Pancreas (tissue), 10 donors: ENCODE data around the gene TMEM184A. TPM values are rescaled to one million over a fixed set of nuclear protein-coding genes. Genes with fewer than 3 reads are reported as not detected.

ENCODE experiments used
- ATAC-seq, 4 donors: fragments of 200-7000 bp; cut with Tn5 transposase; one replicate each; pipeline versions ENCODE4 v1.8.0 to v1.9.1; 2020; ENCODE audit warnings: mild to moderate bottlenecking in 4 of 4, moderate library complexity in 4 of 4
- DNase-seq, 6 donors: peaks; one replicate each; pipeline ENCODE4 v3.0.0-alpha.2; 2020
- FAIRE-seq: peaks from 2 replicates; lab custom pipeline; 2012; peaks lifted over from hg19 to GRCh38; lab: Jason Lieb, UNC
- H3K27ac ChIP-seq, 4 donors: fragments of 200-600 bp; sonication (generic); 1 replicate in 3 of 4; 2 replicates in 1 of 4; pipeline versions ENCODE4 v1.5.0 to v1.8.0; 2020
- H3K27me3 ChIP-seq, 4 donors: fragments of 200-600 bp; one replicate each; pipeline ENCODE4 v1.8.0; 2021
- H3K36me3 ChIP-seq, 3 donors: fragments of 200-600 bp; sonication (generic) in 1 of 3; one replicate each; pipeline versions ENCODE4 v1.5.0 to v1.8.0; 2020 to 2021
- H3K4me1 ChIP-seq, 3 donors: fragments of 200-600 bp; one replicate each; pipeline ENCODE4 v1.8.0; 2021
- H3K4me3 ChIP-seq, 4 donors: fragments of 200-600 bp; sonication (generic) in 2 of 4; one replicate each; pipeline versions ENCODE4 v1.5.0 to v1.8.0; 2020 to 2021
- H3K9me3 ChIP-seq, 4 donors: fragments of 200-600 bp; one replicate each; pipeline ENCODE4 v1.8.0; 2021
- WGBS, 2 donors: extraction: QIAGEN DNeasy Blood & Tissue Kit; methylation state at CpG; one replicate each; pipeline ENCODE4 v1.1.7; 2013; 5-methylcytosine and 5-hydroxymethylcytosine counted together
- intact Hi-C, 3 donors: fragments of 100-400 bp; cut with DNase I; formaldehyde crosslinking; loops; one replicate each; pipeline versions ENCODE4 v1.11.1 to v1.14.2; 2022
- polyA plus RNA-seq, 2 donors: library from polyadenylated mRNA; stranded (reverse); fragments of 200-250 nt; gene quantifications; one replicate each; pipeline ENCODE4 v1.2.3, GENCODE V29; 2013
- total RNA-seq, 6 donors: library from RNA; stranded (reverse); fragmentation: NEBNext Ultra II Directional in 4 of 6; extraction: Animal tissue kit (Norgen Biotek cat#: 25700) in 4 of 6; gene quantifications; one replicate each; pipeline versions ENCODE4 v1.2.1 to v1.2.4, GENCODE V29; 2021 to 2023
- TF ChIP-seq, protein P1 (sequence below), 4 donors: fragments of 200-600 bp; sonication (generic) in 3 of 4; IDR thresholded peaks; one replicate each; pipeline versions ENCODE4 v1.5.0 to v1.8.0; 2021; ENCODE audit warnings: antibody characterized with exemption in 4 of 4
- donor health status: healthy with polysubstance abuse.
- donor health status: DM: no; HTN: no; CAD: no; lungs with moderate emphysema.
- donor health status: DM: no; HTN: no; CAD: no.
- donor health status: control.
- donor health status: control.
- donor health status: Bipolar disorder and iron deficiency.
- donor health status: DM: yes; HTN: yes; CAD: no.
- donor health status: DM: no; HTN: no; CAD: no.
- donor health status: DM: no; HTN: no; CAD: no.
- donor health status: DM: yes; HTN: yes; CAD: no.

The TMEM184A gene
- total and polyA plus RNA-seq, 8 donors = 15.2 to 58.9 (median 25.4) TPM

- H3K4me1 ChIP-seq = peaks cover 27 to 44% (median 31%) of the 10 kb centered on the region in 3 donors
- TF ChIP-seq, protein P1, sequence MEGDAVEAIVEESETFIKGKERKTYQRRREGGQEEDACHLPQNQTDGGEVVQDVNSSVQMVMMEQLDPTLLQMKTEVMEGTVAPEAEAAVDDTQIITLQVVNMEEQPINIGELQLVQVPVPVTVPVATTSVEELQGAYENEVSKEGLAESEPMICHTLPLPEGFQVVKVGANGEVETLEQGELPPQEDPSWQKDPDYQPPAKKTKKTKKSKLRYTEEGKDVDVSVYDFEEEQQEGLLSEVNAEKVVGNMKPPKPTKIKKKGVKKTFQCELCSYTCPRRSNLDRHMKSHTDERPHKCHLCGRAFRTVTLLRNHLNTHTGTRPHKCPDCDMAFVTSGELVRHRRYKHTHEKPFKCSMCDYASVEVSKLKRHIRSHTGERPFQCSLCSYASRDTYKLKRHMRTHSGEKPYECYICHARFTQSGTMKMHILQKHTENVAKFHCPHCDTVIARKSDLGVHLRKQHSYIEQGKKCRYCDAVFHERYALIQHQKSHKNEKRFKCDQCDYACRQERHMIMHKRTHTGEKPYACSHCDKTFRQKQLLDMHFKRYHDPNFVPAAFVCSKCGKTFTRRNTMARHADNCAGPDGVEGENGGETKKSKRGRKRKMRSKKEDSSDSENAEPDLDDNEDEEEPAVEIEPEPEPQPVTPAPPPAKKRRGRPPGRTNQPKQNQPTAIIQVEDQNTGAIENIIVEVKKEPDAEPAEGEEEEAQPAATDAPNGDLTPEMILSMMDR (IDR thresholded peaks at IDR 0.05) = no peak
- ATAC-seq = no peak
Measured at GRCh38 chr7:1533255-1533546, 22.8 kb downstream of the TMEM184A start.

DNA sequence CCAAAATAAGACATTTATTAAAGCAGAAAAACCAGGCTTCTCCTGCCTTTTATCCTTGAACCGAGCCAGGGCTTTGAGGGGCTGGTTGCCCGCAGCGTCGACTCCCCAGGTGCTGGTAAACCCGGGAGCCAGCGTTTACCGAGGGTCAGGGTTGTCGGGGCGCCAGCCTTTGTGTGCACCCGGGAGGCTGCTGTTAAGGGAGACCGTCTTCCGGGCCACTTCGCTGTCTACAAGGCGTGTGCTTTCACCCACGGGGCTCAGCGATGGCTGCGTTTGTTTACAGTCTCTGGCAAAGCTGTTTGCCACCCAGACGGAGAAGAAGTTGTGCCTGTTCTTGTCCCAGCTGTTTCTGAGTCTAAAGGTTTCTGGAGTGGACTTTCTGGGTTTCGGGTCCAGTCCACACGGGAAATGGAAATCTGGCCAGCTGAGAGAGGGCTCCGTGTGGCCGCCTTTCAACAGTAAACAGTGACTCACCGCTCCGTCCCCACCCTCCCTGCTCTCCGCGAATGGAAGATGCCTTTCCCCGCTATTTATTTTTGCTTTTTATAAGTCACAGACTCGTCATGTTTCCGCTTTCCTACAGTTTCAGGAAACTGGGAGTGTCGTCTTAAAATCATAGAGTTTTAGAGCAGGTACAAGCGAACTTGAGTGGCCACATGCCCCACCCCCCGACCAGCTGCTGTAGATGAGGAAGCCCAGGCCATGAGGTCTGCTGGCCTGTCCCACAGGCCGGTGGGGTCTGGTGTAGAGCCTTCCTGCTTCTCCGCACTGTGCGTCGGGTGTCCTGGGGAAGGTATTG lies 23.4 kb downstream of the TMEM184A start:
- TF ChIP-seq, protein P1 (IDR thresholded peaks at IDR 0.05) = no peak
- Histone ChIP-seq H3K36me3 (no peaks in the 10 kb centered on the region), H3K27me3 (no peaks in the 10 kb centered on the region), H3K9me3 (no peaks in the 10 kb centered on the region), H3K27ac (peak overlapping the region; percentile 97 to 99 (median 98)), H3K4me1 (peaks cover 26 to 39% (median 29%) of the 10 kb centered on the region in 3 donors), H3K4me3 (peak overlapping the region; percentile 44 to 69 (median 64))
- ATAC-seq (peak; percentile 61 to 75 (median 66)), DNase-seq (peak; percentile 79 to 91 (median 88)), FAIRE-seq (peak; percentile 94)
- intact Hi-C loops = no loop called here
- WGBS, 2 donors = 2% methylated on average over 36 of the region's 36 CpGs

More at GRCh38 chr7:1533255-1533546, 22.8 kb downstream of the TMEM184A start:
- WGBS, 2 donors = 23 to 30% methylated on average over 9 of the region's 9 CpGs
- DNase-seq = no peak
- H3K27me3 ChIP-seq = no peaks in the 10 kb centered on the region
- FAIRE-seq = no peak
- no peaks in the 10 kb centered on the region for H3K36me3 ChIP-seq
- intact Hi-C loops = no loop called here
- peak overlapping the region in 3 of 4 donors; percentile 60 to 69 (median 68) for H3K4me3 ChIP-seq
- no peaks in the 10 kb centered on the region for H3K9me3 ChIP-seq
- H3K27ac ChIP-seq = peak overlapping the region; percentile 97 to 99 (median 98)

- Histone ChIP-seq H3K27me3 (no peaks in the 10 kb centered on the region), H3K27ac (peak overlapping the region; percentile 97 to 99 (median 98)), H3K4me1 (peaks cover 23 to 34% (median 29%) of the 10 kb centered on the region in 3 donors), H3K4me3 (peak overlapping the region; percentile 44 to 69 (median 64)), H3K36me3 (no peaks in the 10 kb centered on the region), H3K9me3 (no peaks in the 10 kb centered on the region)
- intact Hi-C loops = no loop called here
- WGBS, 2 donors = 9 to 10% methylated on average over 10 of the region's 10 CpGs
- ATAC-seq (peak in 2 of 4 donors; percentile 2 to 3), FAIRE-seq (no peak), DNase-seq (peak in 3 of 6 donors; percentile 61 to 82 (median 70))
- TF ChIP-seq, protein P1 (IDR thresholded peaks at IDR 0.05) = no peak
Measured at GRCh38 chr7:1531979-1532455, 24.0 kb downstream of the TMEM184A start.

DNA sequence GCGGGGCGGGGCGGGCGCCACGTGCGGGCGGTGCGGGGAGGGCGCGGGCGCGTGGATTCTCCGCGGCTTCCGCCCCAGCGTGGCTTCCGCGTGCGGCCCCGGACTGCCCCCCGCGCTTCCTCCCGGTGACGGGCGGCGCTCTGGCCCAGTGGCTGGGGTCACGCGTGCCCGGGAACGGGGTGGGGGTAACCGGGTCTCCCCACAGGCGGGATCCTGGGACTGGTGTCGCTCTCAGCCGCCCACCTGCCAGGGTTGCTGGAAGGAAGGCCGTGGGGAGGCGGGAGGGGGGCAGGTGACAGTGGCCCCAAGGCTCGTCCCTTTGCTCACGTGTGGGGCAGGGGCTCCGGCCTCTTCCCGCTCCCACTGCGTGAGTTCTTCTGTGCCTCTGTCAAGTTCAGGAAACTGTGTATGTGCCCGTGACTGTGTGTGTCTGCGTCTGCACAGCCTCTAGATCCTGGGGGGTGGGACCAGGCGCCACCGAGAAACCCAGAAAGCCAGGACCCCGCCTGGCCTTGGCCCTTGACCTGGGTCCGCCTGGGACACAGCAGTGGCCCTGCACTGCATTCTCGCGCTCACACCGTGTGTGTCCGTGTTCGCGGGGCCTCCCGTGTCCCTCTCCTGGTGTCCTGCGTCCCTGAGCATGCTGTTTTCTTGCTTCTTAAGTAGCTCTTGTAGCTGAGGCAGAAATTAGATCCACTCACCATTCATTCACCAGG lies 24.6 kb downstream of the TMEM184A start:
- intact Hi-C loops = no loop called here
- H3K27ac ChIP-seq = peak overlapping the region; percentile 97 to 99 (median 98)
- TF ChIP-seq, protein P1 (IDR thresholded peaks at IDR 0.05) = no peak
- peak; percentile 57 to 86 (median 67) for DNase-seq
- FAIRE-seq = no peak
- 1% methylated on average over 20 to 55 of the region's 55 CpGs for WGBS, 2 donors
- peak; percentile 11 to 33 (median 20) for ATAC-seq
- H3K9me3 ChIP-seq = no peaks in the 10 kb centered on the region
- no peaks in the 10 kb centered on the region for H3K36me3 ChIP-seq
- H3K27me3 ChIP-seq = no peaks in the 10 kb centered on the region
- peak overlapping the region; percentile 44 to 69 (median 64) for H3K4me3 ChIP-seq
- peaks cover 17 to 28% (median 27%) of the 10 kb centered on the region in 3 donors for H3K4me1 ChIP-seq
